Measurements from ENCODE around the gene COMMD4. TPM values are rescaled to one million over a fixed set of nuclear protein-coding genes. Genes with fewer than 3 reads are reported as not detected.
"Not testable (repeated sequence)": the region's sequence is repeated elsewhere in the genome, so short reads cannot be mapped to it uniquely, and the experiment has no call there.

Gene COMMD4
- total RNA-seq, 2 experiments from 2014 or later = 65.8 to 70.4 TPM

GRCh38 chr15:75338661-75339240 is 2.9 kb downstream of the COMMD4 start:
- CTCF ChIA-PET = interaction anchor here (1.5 kb wide), 1 partner anchor 29 kb away, joined by 4 read pairs; no protein-coding TSS in a partner anchor
- intact Hi-C loops (cut with micrococcal nuclease) = loop anchor here (10.0 kb wide), 1 partner anchor 134 kb away; the partner anchor contains the start of gene C15orf39

DNA sequence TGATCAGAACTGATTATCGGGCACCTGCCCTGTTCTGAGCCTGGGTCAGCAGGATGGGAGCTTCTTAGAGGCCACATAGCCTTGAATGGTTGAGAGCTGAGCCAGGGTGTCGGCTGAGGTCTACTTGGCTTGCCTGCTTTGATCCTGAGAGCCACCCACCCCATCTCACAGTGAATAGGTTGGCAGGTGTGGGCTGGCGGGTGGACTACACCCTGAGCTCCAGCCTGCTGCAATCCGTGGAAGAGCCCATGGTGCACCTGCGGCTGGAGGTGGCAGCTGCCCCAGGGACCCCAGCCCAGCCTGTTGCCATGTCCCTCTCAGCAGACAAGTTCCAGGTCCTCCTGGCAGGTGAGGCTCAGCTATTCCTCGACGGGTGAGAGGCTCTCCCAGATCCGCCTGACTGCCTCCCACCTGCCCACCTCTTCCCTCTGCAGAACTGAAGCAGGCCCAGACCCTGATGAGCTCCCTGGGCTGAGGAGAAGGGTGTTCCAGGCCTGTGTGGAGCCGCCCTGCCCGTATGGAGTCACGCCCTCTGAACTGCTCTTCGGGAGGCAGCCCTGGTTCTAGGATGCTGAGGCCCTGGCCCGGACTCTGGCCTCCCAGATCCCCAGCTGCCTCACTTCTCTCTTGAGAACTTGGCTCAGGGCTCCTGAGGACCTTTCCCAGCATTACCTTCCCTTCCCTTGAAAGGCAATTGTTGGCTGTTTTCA is 3.8 kb downstream of the COMMD4 start:
- DNase-seq = no peak
- Mint-ChIP-seq H3K4me1 (ENCODE audit: low read depth) (peaks cover 21% of the 10 kb centered on the region), H3K27ac (no peak overlapping the region), H3K27me3 (ENCODE audit: low read depth) (no peaks in the 10 kb centered on the region), H3K36me3 (ENCODE audit: low read depth) (peaks cover 6% of the 10 kb centered on the region), H3K4me3 (no peak overlapping the region), H3K9me3 (no peaks in the 10 kb centered on the region)
- intact Hi-C loops (cut with micrococcal nuclease) = loop anchor here (10.0 kb wide), 1 partner anchor 135 kb away; the partner anchor contains the start of gene C15orf39
- CTCF ChIA-PET = interaction anchor here (1.5 kb wide), 1 partner anchor 28 kb away, joined by 4 read pairs; no protein-coding TSS in a partner anchor

More at GRCh38 chr15:75338661-75339240, 2.9 kb downstream of the COMMD4 start:
- Mint-ChIP-seq H3K9me3 (no peaks in the 10 kb centered on the region), H3K36me3 (ENCODE audit: low read depth) (peaks cover 6% of the 10 kb centered on the region), H3K27ac (no peak overlapping the region), H3K4me3 (no peak overlapping the region), H3K27me3 (ENCODE audit: low read depth) (no peaks in the 10 kb centered on the region), H3K4me1 (ENCODE audit: low read depth) (peaks cover 21% of the 10 kb centered on the region)
- DNase-seq = no peak

GRCh38 chr15:75342221-75342620 is 6.4 kb downstream of the COMMD4 start:
- Mint-ChIP-seq H3K4me3 (no peak overlapping the region), H3K27ac (no peak overlapping the region), H3K9me3 (no peaks in the 10 kb centered on the region), H3K4me1 (ENCODE audit: low read depth) (peaks cover 11% of the 10 kb centered on the region), H3K27me3 (ENCODE audit: low read depth) (no peaks in the 10 kb centered on the region), H3K36me3 (ENCODE audit: low read depth) (peaks cover 5% of the 10 kb centered on the region)
- CTCF ChIA-PET = no interaction called here
- DNase-seq = no peak
- intact Hi-C loops (cut with micrococcal nuclease) = no loop called here

- H3K27ac Mint-ChIP-seq; H3K27me3 Mint-ChIP-seq (ENCODE audit: low read depth); DNase-seq; intact Hi-C loops (cut with micrococcal nuclease); CTCF ChIA-PET; H3K36me3 Mint-ChIP-seq (ENCODE audit: low read depth); H3K4me3 Mint-ChIP-seq; H3K9me3 Mint-ChIP-seq: not testable (repeated sequence)
- peaks cover 16% of the 10 kb centered on the region for H3K4me1 Mint-ChIP-seq (ENCODE audit: low read depth)
Observed at GRCh38 chr15:75343953-75344352, 8.1 kb downstream of the COMMD4 start.

- intact Hi-C loops (cut with micrococcal nuclease) = loop anchor here (5.0 kb wide), 1 partner anchor 295 kb away; the partner anchor contains the start of gene IMP3
- Mint-ChIP-seq H3K4me3 (peak within 1 kb of the TSS; percentile 77), H3K27ac (no peak within 1 kb of the TSS), H3K9me3 (peaks cover 5% of the 10 kb centered on the region), H3K36me3 (ENCODE audit: low read depth) (peaks cover 7% of the 10 kb centered on the region), H3K4me1 (ENCODE audit: low read depth) (peaks cover 36% of the 10 kb centered on the region), H3K27me3 (ENCODE audit: low read depth) (no peaks in the 10 kb centered on the region)
- DNase-seq = no peak
- CTCF ChIA-PET = no interaction called here
Observed at GRCh38 chr15:75346796-75347221, 10.9 kb downstream of the COMMD4 start, which contains the start of gene NEIL1. Gene NEIL1 (plus strand): TSS chr15:75347039. CDS start chr15:75348906, 1,867 bp downstream.

DNA sequence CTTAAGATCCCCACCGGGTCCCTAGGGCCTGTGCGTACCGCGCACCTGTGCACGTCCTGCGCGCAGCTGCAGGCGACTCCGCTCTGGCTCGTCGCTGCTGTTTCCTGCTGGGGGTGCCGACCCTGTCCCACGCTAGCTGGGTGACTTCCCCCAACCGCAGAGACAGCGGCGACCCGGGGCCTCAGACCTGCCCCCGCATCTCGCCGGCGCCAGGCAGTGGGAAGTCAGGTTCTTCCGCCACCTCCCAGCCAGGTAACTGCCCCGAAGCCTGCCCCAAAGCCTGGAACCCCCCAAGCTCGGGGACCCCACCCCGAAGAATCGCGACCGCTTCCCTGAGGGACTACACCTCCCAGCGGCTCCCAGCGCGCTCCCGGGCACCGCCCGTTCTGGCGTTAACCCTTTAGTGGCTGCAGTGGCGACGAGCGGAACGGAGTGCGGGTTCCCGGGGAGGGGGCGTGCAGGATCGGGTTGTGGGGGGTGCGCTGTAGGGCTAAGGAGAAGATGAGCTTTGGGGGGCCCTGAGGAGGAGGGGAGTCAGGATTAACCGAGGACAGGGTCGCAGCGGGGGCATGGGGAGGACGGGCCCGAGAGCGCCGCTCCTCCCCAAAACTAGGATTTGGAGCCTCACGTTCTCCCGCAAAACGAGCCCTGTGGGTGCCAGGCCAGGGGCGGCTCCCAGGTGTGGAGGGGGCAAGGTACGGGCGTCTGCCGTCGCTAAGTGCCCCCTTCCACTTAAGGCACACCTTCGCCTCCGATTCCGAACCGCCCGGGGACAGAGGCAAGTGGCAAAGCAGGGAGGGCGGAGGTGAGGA is 11.6 kb downstream of the COMMD4 start:
- intact Hi-C loops (cut with micrococcal nuclease) = loop anchor here (5.0 kb wide), 1 partner anchor 295 kb away; the partner anchor contains the start of gene IMP3
- CTCF ChIA-PET = interaction anchor here (1.8 kb wide), 1 partner anchor 20 kb away, joined by 7 read pairs; no protein-coding TSS in a partner anchor
- H3K27ac Mint-ChIP-seq = no peak overlapping the region

GRCh38 chr15:75348034-75348561 is 12.2 kb downstream of the COMMD4 start:
- Mint-ChIP-seq H3K4me3 (peak overlapping the region; percentile 77), H3K36me3 (ENCODE audit: low read depth) (peaks cover 7% of the 10 kb centered on the region), H3K27me3 (ENCODE audit: low read depth) (no peaks in the 10 kb centered on the region), H3K27ac (peak overlapping the region; percentile 30), H3K9me3 (peaks cover 5% of the 10 kb centered on the region), H3K4me1 (ENCODE audit: low read depth) (peaks cover 36% of the 10 kb centered on the region)
- DNase-seq = no peak
- intact Hi-C loops (cut with micrococcal nuclease) = loop anchor here (5.0 kb wide), 1 partner anchor 294 kb away; the partner anchor contains the start of gene IMP3
- CTCF ChIA-PET = interaction anchor here (1.8 kb wide), 1 partner anchor 20 kb away, joined by 7 read pairs; no protein-coding TSS in a partner anchor

More for the DNA sequence above, 11.6 kb downstream of the COMMD4 start:
- Mint-ChIP-seq H3K27me3 (ENCODE audit: low read depth) (no peaks in the 10 kb centered on the region), H3K4me3 (peak overlapping the region; percentile 77), H3K4me1 (ENCODE audit: low read depth) (peaks cover 36% of the 10 kb centered on the region), H3K9me3 (peaks cover 5% of the 10 kb centered on the region), H3K36me3 (ENCODE audit: low read depth) (peaks cover 7% of the 10 kb centered on the region)
- DNase-seq = peak; percentile 56

GRCh38 chr15:75348562-75349350 is 12.9 kb downstream of the COMMD4 start:
- Mint-ChIP-seq H3K36me3 (ENCODE audit: low read depth) (peaks cover 7% of the 10 kb centered on the region), H3K9me3 (peaks cover 5% of the 10 kb centered on the region), H3K4me3 (peak overlapping the region; percentile 52), H3K27ac (peak overlapping the region; percentile 30), H3K4me1 (ENCODE audit: low read depth) (peaks cover 36% of the 10 kb centered on the region), H3K27me3 (ENCODE audit: low read depth) (no peaks in the 10 kb centered on the region)
- intact Hi-C loops (cut with micrococcal nuclease) = loop anchor here (5.0 kb wide), 1 partner anchor 294 kb away; the partner anchor contains the start of gene IMP3
- no peak for DNase-seq
- CTCF ChIA-PET = interaction anchor here (1.8 kb wide), 1 partner anchor 19 kb away, joined by 7 read pairs; no protein-coding TSS in a partner anchor

- CTCF ChIA-PET; DNase-seq; H3K9me3 Mint-ChIP-seq; H3K27me3 Mint-ChIP-seq (ENCODE audit: low read depth); H3K4me3 Mint-ChIP-seq; H3K36me3 Mint-ChIP-seq (ENCODE audit: low read depth): not testable (repeated sequence)
- Mint-ChIP-seq H3K27ac (peak overlapping the region; percentile 76), H3K4me1 (ENCODE audit: low read depth) (peaks cover 36% of the 10 kb centered on the region)
- intact Hi-C loops (cut with micrococcal nuclease) = loop anchor here (5.0 kb wide), 1 partner anchor 293 kb away; the partner anchor contains the start of gene IMP3
Observed at GRCh38 chr15:75349351-75349669, 13.4 kb downstream of the COMMD4 start.

DNA sequence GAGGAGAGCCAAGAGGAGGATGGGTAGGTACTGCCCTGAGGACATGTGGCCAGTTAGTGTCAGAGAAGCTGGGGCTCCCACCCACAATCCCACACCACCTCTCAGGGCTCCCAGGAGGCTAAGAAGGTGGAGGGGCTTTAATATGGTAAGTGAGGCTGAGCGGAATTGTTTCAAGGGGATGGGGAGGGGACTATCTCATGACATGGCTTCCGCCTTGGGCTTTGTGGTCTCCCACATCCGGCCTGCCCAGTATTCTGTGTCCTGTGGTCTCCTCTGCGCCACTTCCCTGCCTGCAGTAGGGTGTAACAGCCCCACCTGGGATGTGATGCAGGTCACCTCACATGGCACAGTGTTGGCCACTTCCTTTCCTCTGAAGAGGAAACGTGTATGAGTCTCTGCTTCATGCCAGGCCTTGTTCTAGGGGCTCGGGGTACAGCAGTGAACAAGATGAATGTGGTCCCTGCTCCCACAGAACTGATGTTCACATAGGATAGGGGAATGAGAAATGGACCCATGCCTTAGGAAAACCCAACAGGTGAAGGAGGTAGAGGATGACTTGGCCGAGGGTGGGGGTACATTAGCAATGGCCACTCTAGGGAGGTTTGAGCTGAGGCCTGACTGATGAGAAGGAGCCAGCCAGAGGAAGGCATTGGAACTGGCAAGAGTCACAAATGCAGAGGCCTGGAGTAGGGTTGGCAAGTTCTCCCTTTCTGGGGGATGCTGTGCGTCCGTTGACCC is 14.2 kb downstream of the COMMD4 start:
- peak; percentile 89 for DNase-seq
- intact Hi-C loops (cut with micrococcal nuclease) = loop anchor here (5.0 kb wide), 1 partner anchor 292 kb away; the partner anchor contains the start of gene IMP3
- Mint-ChIP-seq H3K27ac (peak overlapping the region; percentile 76), H3K4me1 (ENCODE audit: low read depth) (peaks cover 36% of the 10 kb centered on the region), H3K36me3 (ENCODE audit: low read depth) (peaks cover 7% of the 10 kb centered on the region), H3K4me3 (peak overlapping the region; percentile 23), H3K9me3 (peaks cover 5% of the 10 kb centered on the region), H3K27me3 (ENCODE audit: low read depth) (no peaks in the 10 kb centered on the region)
- CTCF ChIA-PET = no interaction called here

Data from activated naive CD4-positive, alpha-beta T cell treated with anti-CD3 and anti-CD28 coated beads for 36 hours (primary cell).